HT-29 (cell line): ENCODE measurements around the gene TAGLN3. TPM values are rescaled to one million over a fixed set of nuclear protein-coding genes. Genes with fewer than 3 reads are reported as not detected.
"Not testable (repeated sequence)": the region's sequence is repeated elsewhere in the genome, so short reads cannot be mapped to it uniquely, and the experiment has no call there.

Experiments used
- DNase-seq: peaks from one replicate; pipeline ENCODE4 v3.0.0-alpha.2; 2015; ENCODE audit warnings: low spot score
- total RNA-seq: library from RNA; depleted of rRNA; stranded (reverse); fragments of >200 nt; shearing (Covaris generic); gene quantifications from 2 replicates; pipeline ENCODE4 v1.2.3, GENCODE V29; 2014

Gene TAGLN3
- total RNA-seq, 1 experiment from 2014 or later = not detected

DNA sequence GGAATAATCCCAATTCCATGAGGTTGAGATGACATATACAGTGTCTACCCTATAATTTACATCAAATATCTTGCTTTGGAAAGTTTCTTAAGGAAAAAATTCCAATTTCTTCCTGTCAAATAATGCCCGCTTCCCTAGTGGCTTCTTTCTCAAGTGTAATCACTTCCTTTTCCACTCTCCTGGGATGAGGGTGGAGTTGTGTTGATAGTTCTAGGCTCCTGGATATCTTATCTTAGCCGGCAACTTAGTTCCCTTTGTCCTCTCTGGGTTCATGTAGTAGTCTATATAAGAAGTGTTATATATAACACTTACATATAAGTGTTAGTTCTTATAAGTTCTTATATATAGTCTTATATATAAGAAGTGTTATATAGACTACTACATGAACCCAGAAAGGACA lies 10.9 kb downstream of the TAGLN3 start:
- no peak for DNase-seq

DNA sequence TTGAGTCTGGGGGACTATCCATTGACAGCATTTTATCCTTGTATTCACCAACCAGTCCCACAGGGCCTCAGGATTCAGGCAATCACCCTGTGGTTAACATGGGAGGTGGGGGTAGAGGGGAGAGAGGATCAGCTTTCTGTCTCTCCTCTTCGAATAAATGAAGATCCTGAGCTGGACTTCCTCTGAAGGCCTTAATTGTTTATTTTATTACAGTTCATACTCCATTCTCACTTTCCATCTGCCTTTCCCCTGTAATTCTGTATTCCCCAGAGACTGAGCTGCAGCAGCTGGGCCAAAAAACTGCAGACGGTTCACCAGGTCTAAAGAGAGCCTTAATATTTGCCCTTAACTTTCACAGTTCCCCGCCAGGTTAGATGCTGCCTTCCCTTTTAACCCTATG lies 11.9 kb downstream of the TAGLN3 start:
- no peak for DNase-seq

DNA sequence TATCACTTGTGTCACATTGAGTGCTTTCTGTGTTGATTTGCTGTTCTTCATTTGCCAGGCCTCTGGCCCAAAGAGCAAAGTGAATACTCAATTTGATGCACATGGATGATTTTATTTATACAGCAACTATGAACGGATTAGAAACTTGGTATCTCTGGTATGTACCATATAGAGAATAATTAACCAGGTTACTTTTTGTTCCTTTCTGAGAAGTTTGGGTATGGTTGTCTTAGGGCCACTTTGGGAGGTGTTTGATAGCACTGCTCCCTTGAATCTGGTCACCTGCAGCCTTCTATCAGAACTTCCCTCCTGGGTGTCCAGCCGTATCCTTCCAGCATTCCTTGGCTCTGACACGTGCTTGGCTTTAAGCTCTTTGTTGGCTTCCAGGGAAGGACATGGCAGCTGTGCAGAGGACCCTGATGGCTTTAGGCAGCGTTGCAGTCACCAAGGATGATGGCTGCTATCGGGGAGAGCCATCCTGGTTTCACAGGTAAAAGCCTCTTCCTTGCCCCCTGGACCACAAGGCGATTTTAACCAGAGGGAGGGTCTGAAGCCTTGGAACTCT lies 12.7 kb downstream of the TAGLN3 start:
- no peak for DNase-seq

- DNase-seq = no peak
Observed at GRCh38 chr3:112012205-112012992, 13.7 kb downstream of the TAGLN3 start.

DNA sequence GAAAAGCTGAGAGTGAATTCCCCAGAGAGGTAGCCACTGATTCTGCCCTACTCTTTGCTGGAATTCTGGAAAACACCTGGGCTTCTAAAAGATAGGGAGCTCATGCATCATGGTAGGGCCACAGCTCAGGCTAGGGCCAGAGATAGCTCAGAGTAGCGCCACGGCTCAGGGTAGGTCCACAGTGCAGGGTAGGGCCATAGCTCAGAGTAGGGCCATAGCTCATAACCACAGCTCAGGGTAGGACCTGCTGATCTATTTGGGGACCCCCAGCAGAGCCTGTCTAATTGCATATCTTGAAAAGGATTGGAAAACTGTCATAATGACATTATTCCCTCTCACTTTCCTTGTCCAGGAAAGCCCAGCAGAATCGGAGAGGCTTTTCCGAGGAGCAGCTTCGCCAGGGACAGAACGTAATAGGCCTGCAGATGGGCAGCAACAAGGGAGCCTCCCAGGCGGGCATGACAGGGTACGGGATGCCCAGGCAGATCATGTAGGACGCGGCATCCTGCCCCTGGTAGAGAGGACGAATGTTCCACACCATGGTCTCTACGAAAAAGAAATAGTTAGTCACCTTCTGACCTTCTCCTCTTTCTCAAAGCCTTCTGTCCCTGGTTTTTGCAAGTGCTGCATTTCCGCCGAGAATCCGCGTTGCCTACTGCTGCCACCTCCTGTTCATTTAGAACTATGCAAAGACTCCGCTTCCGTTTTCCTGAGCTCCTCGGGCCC lies 14.5 kb downstream of the TAGLN3 start:
- DNase-seq = peak; percentile 88

GRCh38 chr3:112013784-112014143 lies 15.0 kb downstream of the TAGLN3 start:
- no peak for DNase-seq

DNA sequence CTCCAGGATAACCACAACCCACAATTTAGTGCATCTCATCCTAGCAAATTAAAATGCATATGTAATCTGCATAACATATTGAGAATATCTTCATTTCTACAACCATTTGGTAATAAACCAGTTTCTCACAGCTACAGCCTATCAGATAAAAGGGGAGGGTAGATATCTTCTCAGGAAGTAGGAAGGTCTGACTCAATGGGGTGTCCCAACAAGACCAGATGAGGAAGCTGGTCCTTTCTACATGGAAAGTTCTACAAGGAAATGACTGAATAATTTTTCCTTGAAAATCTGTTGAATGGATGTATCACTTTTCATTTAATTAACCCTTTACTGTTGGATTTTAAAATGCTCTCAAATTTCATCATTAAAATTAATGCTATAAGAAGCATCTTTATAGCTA lies 18.4 kb downstream of the TAGLN3 start:
- no peak for DNase-seq

DNA sequence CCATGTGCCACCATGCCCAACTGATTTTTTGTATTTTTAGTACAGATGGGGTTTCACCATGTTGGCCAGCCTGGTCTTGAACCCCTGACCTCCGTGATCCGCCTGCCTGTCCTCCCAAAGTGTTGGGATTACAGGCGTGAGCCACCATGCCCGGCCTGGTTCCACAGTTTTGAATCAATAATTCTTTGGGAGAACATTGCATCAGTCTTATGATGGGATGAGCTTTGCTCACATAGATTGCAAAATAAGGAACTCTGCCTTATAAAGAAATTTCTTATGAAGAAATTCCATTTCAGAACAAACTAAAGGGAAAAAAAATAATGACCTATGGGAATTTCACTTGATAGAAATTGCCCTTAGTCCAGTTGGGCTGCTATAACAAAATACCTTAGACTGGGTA lies 20.0 kb downstream of the TAGLN3 start:
- no peak for DNase-seq

DNA sequence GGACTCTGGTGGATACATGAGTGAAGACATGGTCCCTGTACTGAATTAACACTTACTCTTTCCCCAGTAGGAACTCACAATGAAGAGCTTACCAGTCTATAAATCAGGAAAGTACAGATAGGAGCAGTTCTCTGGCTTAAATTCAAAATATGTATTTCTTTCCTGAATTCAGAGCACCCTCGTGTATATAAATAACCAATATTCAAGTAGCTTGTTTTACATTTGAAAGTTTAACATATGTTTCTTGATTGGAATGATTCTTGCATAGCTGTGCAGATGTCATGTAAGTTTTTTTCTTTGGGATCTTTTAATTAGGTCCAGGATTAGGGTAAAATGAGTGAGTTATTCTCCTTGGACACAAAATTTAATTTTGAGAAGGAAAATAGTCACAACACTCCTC lies 21.0 kb downstream of the TAGLN3 start:
- no peak for DNase-seq

DNA sequence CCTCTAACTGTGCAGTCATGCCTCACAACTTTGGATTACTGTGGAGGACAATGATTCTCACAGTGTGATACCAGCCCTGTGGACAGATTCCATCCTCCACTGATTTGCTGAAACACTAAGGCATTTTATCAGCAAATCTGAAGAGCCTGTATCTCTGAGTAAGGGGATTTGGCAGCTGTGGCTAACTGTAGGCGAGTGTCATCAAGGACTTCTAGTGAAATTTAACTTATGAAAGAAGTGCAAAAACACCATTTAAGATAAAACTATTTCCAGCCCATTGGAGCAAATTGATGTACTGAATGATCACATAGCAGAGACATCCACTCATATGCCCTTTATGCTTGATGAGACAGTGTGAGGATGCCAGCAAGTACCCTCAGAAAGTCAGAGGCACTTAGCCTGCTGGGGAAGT lies 22.0 kb downstream of the TAGLN3 start:
- DNase-seq = no peak

- DNase-seq = no peak
Observed at GRCh38 chr3:112027142-112027541, 28.4 kb downstream of the TAGLN3 start.

GRCh38 chr3:112027826-112028225 lies 29.1 kb downstream of the TAGLN3 start:
- no peak for DNase-seq

DNA sequence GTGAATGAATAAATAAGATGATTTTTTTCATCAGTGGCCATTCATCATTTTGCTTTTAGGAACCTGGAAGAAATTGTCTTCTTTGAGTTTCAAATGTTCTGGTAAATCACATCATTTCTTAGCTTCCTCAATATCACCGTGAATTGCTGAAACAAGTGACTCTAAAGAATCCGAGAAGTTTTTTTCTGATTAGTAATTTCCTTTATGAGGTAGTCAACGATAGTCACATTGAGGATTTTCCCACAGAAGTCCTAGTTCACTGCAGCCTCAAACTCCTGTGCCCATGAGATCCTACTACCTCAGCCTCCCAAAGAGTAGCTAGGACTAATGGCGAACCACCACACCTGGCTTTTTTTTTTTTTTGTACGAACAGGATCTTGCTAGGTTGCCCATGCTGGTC lies 32.2 kb downstream of the TAGLN3 start:
- DNase-seq = no peak

GRCh38 chr3:112032098-112032731 lies 33.5 kb downstream of the TAGLN3 start:
- no peak for DNase-seq

GRCh38 chr3:112034436-112034835 lies 35.7 kb downstream of the TAGLN3 start, which contains the start of gene TMPRSS7:
TSS of gene TMPRSS7 (plus strand) at chr3:112034736. CDS start at chr3:112034846, 110 bp downstream.
- no peak for DNase-seq

- DNase-seq = no peak
Observed at GRCh38 chr3:112035241-112035640, 36.5 kb downstream of the TAGLN3 start.

DNA sequence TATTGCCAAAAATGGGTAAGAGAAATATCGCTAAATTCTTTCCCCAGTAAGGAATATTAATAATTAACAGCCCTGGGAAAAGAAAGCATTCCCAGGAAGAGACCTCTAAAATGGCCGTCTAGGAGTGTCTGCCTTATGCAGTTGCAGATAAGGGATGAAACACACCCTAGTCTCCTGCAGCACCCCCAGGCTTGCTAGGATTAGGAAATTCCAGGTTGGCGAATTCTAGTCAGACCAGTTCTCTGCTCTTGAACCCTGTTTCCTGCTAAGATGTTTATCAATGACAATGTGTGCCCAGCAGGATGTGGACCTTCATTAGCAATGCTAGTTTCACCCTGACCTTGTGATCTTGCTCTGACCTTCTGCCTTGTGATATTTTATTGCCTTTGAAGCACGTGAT lies 38.5 kb downstream of the TAGLN3 start:
- not testable (repeated sequence) for DNase-seq

- peak; percentile 70 for DNase-seq
Observed at GRCh38 chr3:112038863-112039262, 40.1 kb downstream of the TAGLN3 start.

DNA sequence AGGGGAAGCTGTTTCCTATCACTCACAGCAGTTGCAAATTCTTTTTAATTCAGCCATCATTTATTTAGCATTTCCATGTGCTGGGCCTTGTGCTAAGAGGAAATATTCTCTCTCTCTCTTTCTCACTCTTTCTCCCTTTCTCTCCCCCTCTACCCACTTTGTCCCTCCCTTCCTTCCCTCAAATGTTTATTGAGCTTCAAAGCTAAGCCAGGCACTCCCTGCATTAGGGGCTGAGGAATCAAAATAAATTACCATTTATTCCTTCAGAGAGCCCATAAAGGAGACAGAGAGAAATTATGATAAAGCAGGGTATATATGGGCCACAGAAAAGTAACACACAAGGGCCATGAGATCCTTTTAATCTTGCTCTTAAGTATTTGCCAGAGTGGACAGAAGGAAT lies 42.6 kb downstream of the TAGLN3 start:
- no peak for DNase-seq

DNA sequence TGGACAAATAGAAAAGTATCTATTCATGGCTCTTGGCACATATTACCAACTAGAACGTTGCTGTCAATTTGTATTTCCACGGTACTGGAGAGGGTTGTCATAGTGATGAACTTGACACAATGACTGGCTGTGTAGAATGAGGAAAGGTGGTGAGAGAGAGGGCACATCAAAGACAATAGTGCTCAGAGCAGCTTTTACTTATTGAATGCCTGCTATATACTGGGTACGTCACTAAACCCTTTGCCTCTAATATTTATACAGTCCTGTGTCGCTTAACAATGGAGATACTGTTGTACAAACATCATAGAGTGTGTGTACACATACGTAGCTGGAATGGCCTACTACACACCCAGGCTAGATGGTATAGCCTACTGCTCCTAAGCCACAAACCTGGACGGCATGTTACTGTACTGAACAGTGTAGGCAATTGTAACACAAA lies 44.1 kb downstream of the TAGLN3 start:
- DNase-seq = peak; percentile 82

- DNase-seq = peak; percentile 92
Observed at GRCh38 chr3:112043621-112044201, 45.0 kb downstream of the TAGLN3 start.

- no peak for DNase-seq
Observed at GRCh38 chr3:112046599-112046998, 47.9 kb downstream of the TAGLN3 start.
